GM19193 (cell line): ENCODE results near the gene RBM47.

Experiments used
- POLR2A ChIP-seq: IDR thresholded peaks from 4 replicates; pipeline ENCODE4 v1.6.1; 2011; ENCODE audit not compliant: insufficient read depth, insufficient read length; ENCODE audit errors: extremely low read depth

The RBM47 gene

GRCh38 chr4:40388239-40388638 lies 241.4 kb downstream of the RBM47 start:
- no peak for TF ChIP-seq POLR2A

DNA sequence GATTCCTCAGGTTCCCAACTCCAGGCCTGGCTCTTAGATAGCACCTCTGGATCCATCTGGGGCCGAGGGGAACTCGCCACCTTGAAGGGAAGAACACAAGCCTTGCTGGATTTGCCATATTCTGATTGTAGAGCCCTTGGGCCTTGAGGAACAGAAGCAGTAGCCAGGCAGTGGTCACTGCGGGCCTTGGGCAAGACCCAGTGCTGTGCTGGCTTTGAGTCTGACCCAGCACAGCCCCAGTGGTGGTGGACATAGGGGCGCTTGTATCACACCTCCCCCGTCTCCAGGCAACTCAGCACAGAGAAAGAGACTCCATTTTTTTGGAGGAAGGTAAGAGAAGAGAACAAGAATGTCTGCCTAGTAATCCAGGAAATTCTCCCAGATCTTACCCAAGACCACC lies 249.0 kb downstream of the RBM47 start:
- no peak for TF ChIP-seq POLR2A

DNA sequence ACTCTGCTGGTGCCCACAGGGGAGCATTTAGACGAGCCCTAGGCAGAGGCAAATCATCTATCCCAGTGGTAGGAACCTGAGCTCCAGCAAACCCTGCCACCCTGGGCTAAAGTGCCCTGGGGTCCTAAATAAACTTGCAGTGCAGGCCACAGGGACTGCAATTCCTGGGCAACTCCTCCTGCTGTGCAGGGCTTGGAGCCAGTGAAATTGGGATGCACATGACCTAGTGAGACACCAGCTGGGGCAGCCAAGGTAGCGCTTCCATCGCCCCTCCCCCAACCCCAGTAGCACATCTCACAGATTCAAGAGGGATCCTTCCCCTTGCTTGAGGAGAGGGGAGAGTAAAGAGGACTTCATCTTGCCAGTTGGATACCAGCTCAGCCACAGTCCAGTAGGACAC lies 250.4 kb downstream of the RBM47 start:
- no peak for TF ChIP-seq POLR2A

DNA sequence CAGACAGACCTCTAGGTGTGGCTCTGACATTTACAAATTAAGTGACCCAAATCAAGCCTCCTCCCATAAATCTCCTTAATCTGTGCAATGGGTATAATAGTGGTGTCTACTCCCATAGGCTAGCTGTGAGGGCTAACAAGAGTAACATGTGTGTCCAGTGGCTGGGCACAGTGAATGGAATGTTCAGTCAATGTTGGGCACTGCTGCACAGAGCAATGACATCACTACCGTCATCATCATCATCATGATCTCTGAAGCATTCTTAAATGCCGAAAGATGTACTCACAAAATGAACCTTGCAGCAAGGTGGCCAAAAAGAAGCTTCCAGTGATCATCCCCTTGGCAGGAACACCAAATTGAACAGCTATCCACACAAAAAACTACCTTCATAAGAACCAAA lies 251.0 kb downstream of the RBM47 start:
- no peak for TF ChIP-seq POLR2A

- no peak for TF ChIP-seq POLR2A
Observed at GRCh38 chr4:40377512-40378365, 251.9 kb downstream of the RBM47 start.

GRCh38 chr4:40375620-40376019 lies 254.0 kb downstream of the RBM47 start:
- TF ChIP-seq POLR2A, result no peak

GRCh38 chr4:40375095-40375494 lies 254.6 kb downstream of the RBM47 start:
- no peak for TF ChIP-seq POLR2A

- no peak for TF ChIP-seq POLR2A
Observed at GRCh38 chr4:40373636-40374035, 256.0 kb downstream of the RBM47 start.
